Mesendoderm (in vitro differentiated cells): ENCODE results near the gene TBC1D17.
A peak's percentile ranks its signal among the peaks of the same experiment; 100 is the strongest.

Experiments used
- DNase-seq: peaks from one replicate; pipeline ENCODE4 v3.0.0; 2013
- H2AK5ac ChIP-seq: 2 replicates; pipeline ENCODE4 v1.6.1; 2013; ENCODE audit warnings: low read length, inconsistent platforms
- H2BK120ac ChIP-seq: 2 replicates; pipeline ENCODE4 v1.6.1; 2013; ENCODE audit warnings: low read depth, mild to moderate bottlenecking, low read length, moderate library complexity, mixed read lengths
- H2BK15ac ChIP-seq: replicated peaks from 2 replicates; pipeline ENCODE4 v1.6.1; 2013; ENCODE audit warnings: low read depth, mild to moderate bottlenecking, moderate library complexity
- H2BK5ac ChIP-seq: 2 replicates; pipeline ENCODE4 v1.6.1; 2013; ENCODE audit warnings: low read length, inconsistent platforms
- H3K18ac ChIP-seq: 2 replicates; pipeline ENCODE4 v1.6.1; 2013; ENCODE audit warnings: mild to moderate bottlenecking, low read length, mixed read lengths
- H3K23ac ChIP-seq: one replicate; pipeline ENCODE4 v1.6.1; 2013; ENCODE audit warnings: low read length
- H3K27ac ChIP-seq: 2 replicates; pipeline ENCODE4 v1.5.1; 2013; ENCODE audit warnings: low read depth, mild to moderate bottlenecking, inconsistent platforms, low read length, moderate library complexity
- H3K27me3 ChIP-seq: 2 replicates; pipeline ENCODE4 v1.6.1; 2013; ENCODE audit warnings: low read length, control low read depth, mild to moderate bottlenecking, inconsistent platforms; ENCODE audit not compliant: insufficient read depth, poor library complexity
- H3K36me3 ChIP-seq: 2 replicates; pipeline ENCODE4 v1.6.1; 2013; ENCODE audit warnings: low read length, inconsistent platforms; ENCODE audit not compliant: control insufficient read depth, insufficient read depth
- H3K4ac ChIP-seq: one replicate; pipeline ENCODE4 v1.6.1; 2013; ENCODE audit warnings: low read depth, mild to moderate bottlenecking, low read length, moderate library complexity
- H3K4me1 ChIP-seq: 2 replicates; pipeline ENCODE4 v1.6.1; 2013; ENCODE audit warnings: low read depth, low read length, inconsistent platforms; ENCODE audit not compliant: control insufficient read depth
- H3K4me2 ChIP-seq: 2 replicates; pipeline ENCODE4 v1.6.1; 2013; ENCODE audit warnings: low read length
- H3K4me3 ChIP-seq: 2 replicates; pipeline ENCODE4 v1.5.1; 2013; ENCODE audit warnings: mild to moderate bottlenecking, low read length
- H3K56ac ChIP-seq: one replicate; pipeline ENCODE4 v1.6.1; 2013; ENCODE audit warnings: low read length
- H3K79me1 ChIP-seq: 2 replicates; pipeline ENCODE4 v1.6.1; 2013; ENCODE audit warnings: low read length, inconsistent platforms
- H3K79me2 ChIP-seq: 2 replicates; pipeline ENCODE4 v1.6.1; 2013; ENCODE audit warnings: mild to moderate bottlenecking, low read length; ENCODE audit not compliant: control insufficient read depth, insufficient read depth
- H3K9ac ChIP-seq: 2 replicates; pipeline ENCODE4 v1.6.1; 2013; ENCODE audit warnings: low read length, inconsistent platforms
- H4K5ac ChIP-seq: one replicate; pipeline ENCODE4 v1.6.1; 2013; ENCODE audit warnings: low read length
- H4K8ac ChIP-seq: one replicate; pipeline ENCODE4 v1.6.1; 2013; ENCODE audit warnings: low read depth, mild to moderate bottlenecking, control low read depth, low read length, moderate library complexity
- WGBS: extraction: QIAGEN DNeasy Blood & Tissue Kit; methylation state at CpG from one replicate; pipeline ENCODE4 v1.1.7; 2013; ENCODE audit warnings: low lambda C conversion rate, missing lambda C conversion rate; ENCODE audit not compliant: insufficient coverage; ENCODE audit errors: extremely low coverage; 5-methylcytosine and 5-hydroxymethylcytosine counted together

Gene TBC1D17

GRCh38 chr19:49875177-49875576 lies 2.3 kb upstream of the TBC1D17 start:
- no peak for DNase-seq
- Histone ChIP-seq H3K4ac (no peak overlapping the region), H3K36me3 (no peaks in the 10 kb centered on the region), H2BK5ac (no peak overlapping the region), H4K5ac (no peak overlapping the region), H3K79me2 (peaks cover 16% of the 10 kb centered on the region), H3K23ac (no peak overlapping the region), H3K4me3 (no peak overlapping the region), H3K4me2 (peak overlapping the region; percentile 52), H2BK15ac (no peak overlapping the region), H3K27me3 (no peaks in the 10 kb centered on the region), H3K9ac (peak overlapping the region; percentile 94), H3K4me1 (peaks cover 4% of the 10 kb centered on the region), H3K56ac (peak overlapping the region; percentile 100), H3K18ac (no peak overlapping the region), H3K79me1 (peaks cover 15% of the 10 kb centered on the region), H3K27ac (no peak overlapping the region), H4K8ac (no peak overlapping the region), H2AK5ac (no peak overlapping the region), H2BK120ac (no peak overlapping the region)
- WGBS: no CpG with 5 or more reads among the region's 4 CpGs

- H3K79me2 ChIP-seq: peaks cover 16% of the 10 kb centered on the region
- no peak overlapping the region for H4K8ac ChIP-seq
- peak overlapping the region; percentile 94 for H3K9ac ChIP-seq
These were observed 1.6 kb upstream of the TBC1D17 start for GRCh38 chr19:49875857-49876421.

GRCh38 chr19:49876422-49877019 lies 981 bp upstream of the TBC1D17 start:
- Histone ChIP-seq H3K4me1 (peaks cover 4% of the 10 kb centered on the region), H3K27ac (peak overlapping the region; percentile 86), H4K8ac (no peak overlapping the region), H3K4me2 (peak overlapping the region; percentile 91), H3K18ac (peak overlapping the region; percentile 72), H3K27me3 (no peaks in the 10 kb centered on the region), H3K23ac (peak overlapping the region; percentile 90), H2AK5ac (no peak overlapping the region), H2BK5ac (peak overlapping the region; percentile 99), H2BK120ac (peak overlapping the region; percentile 24), H3K79me1 (peaks cover 18% of the 10 kb centered on the region), H4K5ac (peak overlapping the region; percentile 97), H3K36me3 (no peaks in the 10 kb centered on the region), H3K56ac (peak overlapping the region; percentile 100), H3K9ac (peak overlapping the region; percentile 94), H3K79me2 (peaks cover 16% of the 10 kb centered on the region), H3K4ac (peak overlapping the region; percentile 60), H2BK15ac (no peak overlapping the region), H3K4me3 (peak overlapping the region; percentile 73)
- WGBS: no CpG with 5 or more reads among the region's 46 CpGs
- DNase-seq: peak; percentile 99

More at GRCh38 chr19:49875857-49876421, 1.6 kb upstream of the TBC1D17 start:
- Histone ChIP-seq H2BK120ac (peak overlapping the region; percentile 24), H4K5ac (no peak overlapping the region), H3K27me3 (no peaks in the 10 kb centered on the region), H2AK5ac (peak overlapping the region; percentile 20), H2BK5ac (peak overlapping the region; percentile 67), H3K36me3 (no peaks in the 10 kb centered on the region), H3K4me3 (peak overlapping the region; percentile 73), H3K4me2 (peak overlapping the region; percentile 52), H3K23ac (peak overlapping the region; percentile 90), H3K27ac (peak overlapping the region; percentile 86), H3K56ac (peak overlapping the region; percentile 100), H3K79me1 (peaks cover 18% of the 10 kb centered on the region), H3K18ac (peak overlapping the region; percentile 72), H2BK15ac (no peak overlapping the region), H3K4ac (peak overlapping the region; percentile 75), H3K4me1 (peaks cover 4% of the 10 kb centered on the region)
- no CpG with 5 or more reads among the region's 28 CpGs for WGBS
- DNase-seq: peak; percentile 67

- H3K4me3 ChIP-seq: peak overlapping the region; percentile 84
- peaks cover 18% of the 10 kb centered on the region for H3K79me1 ChIP-seq
- peaks cover 16% of the 10 kb centered on the region for H3K79me2 ChIP-seq
- H2AK5ac ChIP-seq: peak overlapping the region; percentile 61
- H3K27ac ChIP-seq: peak overlapping the region; percentile 84
- H3K9ac ChIP-seq: peak overlapping the region; percentile 87
- H2BK15ac ChIP-seq: no peak overlapping the region
- H3K4ac ChIP-seq: no peak overlapping the region
- H3K27me3 ChIP-seq: no peaks in the 10 kb centered on the region
- H3K23ac ChIP-seq: no peak overlapping the region
- peak; percentile 99 for DNase-seq
- H3K4me1 ChIP-seq: peaks cover 4% of the 10 kb centered on the region
- peak overlapping the region; percentile 69 for H3K18ac ChIP-seq
- peak overlapping the region; percentile 32 for H2BK5ac ChIP-seq
- no peak overlapping the region for H2BK120ac ChIP-seq
- peak overlapping the region; percentile 64 for H3K4me2 ChIP-seq
- H4K8ac ChIP-seq: no peak overlapping the region
- H3K36me3 ChIP-seq: peaks cover under 1% of the 10 kb centered on the region
- no CpG with 5 or more reads among the region's 41 CpGs for WGBS
- H4K5ac ChIP-seq: no peak overlapping the region
- H3K56ac ChIP-seq: peak overlapping the region; percentile 96
These were observed 609 bp downstream of the TBC1D17 start for GRCh38 chr19:49877879-49878743.

DNA sequence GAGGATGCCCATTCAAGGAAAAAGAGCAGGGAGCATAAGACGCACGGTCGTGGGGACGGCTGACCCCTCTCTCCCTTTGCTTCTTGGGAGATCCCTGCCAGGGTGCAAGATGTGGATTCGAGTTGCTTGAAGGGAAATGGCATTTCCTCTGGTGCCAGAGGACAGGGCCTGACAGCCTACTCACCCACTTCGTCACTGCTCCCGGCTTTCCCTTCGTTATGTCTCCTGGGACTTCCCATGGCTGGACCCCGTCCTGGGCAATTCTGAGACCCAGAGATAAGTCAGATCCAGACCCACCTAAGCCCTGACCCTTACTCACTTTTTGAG lies 1.2 kb downstream of the TBC1D17 start:
- Histone ChIP-seq H3K4me3 (peak overlapping the region; percentile 78), H3K27ac (peak overlapping the region; percentile 27), H3K18ac (no peak overlapping the region), H2BK5ac (peak overlapping the region; percentile 32), H3K4me2 (peak overlapping the region; percentile 64), H3K56ac (peak overlapping the region; percentile 84), H4K8ac (no peak overlapping the region), H3K79me1 (peaks cover 18% of the 10 kb centered on the region), H3K9ac (peak overlapping the region; percentile 87), H3K36me3 (peaks cover 4% of the 10 kb centered on the region), H2BK15ac (no peak overlapping the region), H3K23ac (no peak overlapping the region), H4K5ac (no peak overlapping the region), H2AK5ac (peak overlapping the region; percentile 61), H3K4ac (no peak overlapping the region), H3K79me2 (peaks cover 16% of the 10 kb centered on the region), H3K27me3 (no peaks in the 10 kb centered on the region), H3K4me1 (peaks cover 4% of the 10 kb centered on the region), H2BK120ac (no peak overlapping the region)
- DNase-seq: no peak
- WGBS: no CpG with 5 or more reads among the region's 9 CpGs
